DOHH2 (cell line): Measurements from ENCODE around the gene GIGYF2.

Experiments
- H3F3A ChIP-seq: fragments of 200-600 bp; sonication (generic), shearing (Covaris generic); 2 replicates; pipeline ENCODE4 v1.6.0; 2016; ENCODE audit warnings: antibody characterized with exemption, mild to moderate bottlenecking; ENCODE audit not compliant: control insufficient read depth, insufficient read depth
- H3K27ac ChIP-seq: fragments of 200-600 bp; sonication (generic); 2 replicates; pipeline ENCODE4 v1.5.1; 2014; ENCODE audit warnings: low read depth, mild to moderate bottlenecking, low read length, moderate library complexity
- H3K27me3 ChIP-seq: fragments of 200-600 bp; sonication (generic); 2 replicates; pipeline ENCODE4 v1.6.1; 2014; ENCODE audit warnings: mild to moderate bottlenecking, low read length, mixed read lengths; ENCODE audit not compliant: control insufficient read depth
- H3K36me3 ChIP-seq: fragments of 200-600 bp; sonication (generic); 2 replicates; pipeline ENCODE4 v1.6.1; 2014; ENCODE audit warnings: mild to moderate bottlenecking, low read length, moderate library complexity, mixed read lengths; ENCODE audit not compliant: control insufficient read depth
- H3K4me1 ChIP-seq: fragments of 200-600 bp; sonication (generic); 2 replicates; pipeline ENCODE4 v1.6.1; 2014; ENCODE audit warnings: mild to moderate bottlenecking, low read length, mixed read lengths; ENCODE audit not compliant: control insufficient read depth
- H3K4me2 ChIP-seq: fragments of 200-600 bp; sonication (generic); 2 replicates; pipeline ENCODE4 v1.6.0; 2014; ENCODE audit warnings: mild to moderate bottlenecking, low read length, moderate library complexity
- H3K4me3 ChIP-seq: fragments of 200-600 bp; sonication (generic); 2 replicates; pipeline ENCODE4 v1.5.1; 2014; ENCODE audit warnings: mild to moderate bottlenecking, low read length, mixed read lengths
- H3K79me2 ChIP-seq: fragments of 200-600 bp; sonication (generic); 2 replicates; pipeline ENCODE4 v1.6.1; 2014; ENCODE audit warnings: mild to moderate bottlenecking, low read length, mixed read lengths; ENCODE audit not compliant: control insufficient read depth
- H3K9me2 ChIP-seq: fragments of 200-600 bp; sonication (generic); replicated peaks from 2 replicates; pipeline ENCODE4 v1.6.1; 2014; ENCODE audit warnings: mild to moderate bottlenecking, low read length, mixed read lengths; ENCODE audit not compliant: control insufficient read depth
- H3K9me3 ChIP-seq: fragments of 200-600 bp; sonication (generic); 2 replicates; pipeline ENCODE4 v1.6.1; 2014; ENCODE audit warnings: antibody characterized with exemption, low read length, mixed read lengths; ENCODE audit not compliant: control insufficient read depth, insufficient read depth
- H4K20me1 ChIP-seq: fragments of 200-600 bp; sonication (generic); 2 replicates; pipeline ENCODE4 v1.6.0; 2014; ENCODE audit warnings: low read depth, mild to moderate bottlenecking, antibody characterized with exemption, low read length, moderate library complexity; ENCODE audit not compliant: control insufficient read depth, insufficient read depth
- EZH2phosphoT487 ChIP-seq: fragments of 200-600 bp; sonication (generic); IDR thresholded peaks from 2 replicates; pipeline ENCODE4 v1.6.1; 2017; ENCODE audit warnings: borderline replicate concordance, mild to moderate bottlenecking, antibody characterized with exemption, low read length, moderate library complexity, mixed read lengths
- TF ChIP-seq, protein P1 (sequence below): fragments of 200-600 bp; sonication (generic); IDR thresholded peaks from one replicate; pipeline ENCODE4 v1.5.1; 2014; ENCODE audit warnings: antibody characterized with exemption, mild to moderate bottlenecking, low read depth, low read length; ENCODE audit not compliant: poor library complexity, severe bottlenecking

Gene GIGYF2

GRCh38 chr2:232908695-232909094 is 211.6 kb downstream of the GIGYF2 start:
- H3K9me3 ChIP-seq = peaks cover 6% of the 10 kb centered on the region; the same call in 1 of the 2 replicates
- H3K27me3 ChIP-seq = no peaks in the 10 kb centered on the region
- H3F3A ChIP-seq = no peaks in the 10 kb centered on the region
- no peak overlapping the region for H3K27ac ChIP-seq
- TF ChIP-seq, protein P1, sequence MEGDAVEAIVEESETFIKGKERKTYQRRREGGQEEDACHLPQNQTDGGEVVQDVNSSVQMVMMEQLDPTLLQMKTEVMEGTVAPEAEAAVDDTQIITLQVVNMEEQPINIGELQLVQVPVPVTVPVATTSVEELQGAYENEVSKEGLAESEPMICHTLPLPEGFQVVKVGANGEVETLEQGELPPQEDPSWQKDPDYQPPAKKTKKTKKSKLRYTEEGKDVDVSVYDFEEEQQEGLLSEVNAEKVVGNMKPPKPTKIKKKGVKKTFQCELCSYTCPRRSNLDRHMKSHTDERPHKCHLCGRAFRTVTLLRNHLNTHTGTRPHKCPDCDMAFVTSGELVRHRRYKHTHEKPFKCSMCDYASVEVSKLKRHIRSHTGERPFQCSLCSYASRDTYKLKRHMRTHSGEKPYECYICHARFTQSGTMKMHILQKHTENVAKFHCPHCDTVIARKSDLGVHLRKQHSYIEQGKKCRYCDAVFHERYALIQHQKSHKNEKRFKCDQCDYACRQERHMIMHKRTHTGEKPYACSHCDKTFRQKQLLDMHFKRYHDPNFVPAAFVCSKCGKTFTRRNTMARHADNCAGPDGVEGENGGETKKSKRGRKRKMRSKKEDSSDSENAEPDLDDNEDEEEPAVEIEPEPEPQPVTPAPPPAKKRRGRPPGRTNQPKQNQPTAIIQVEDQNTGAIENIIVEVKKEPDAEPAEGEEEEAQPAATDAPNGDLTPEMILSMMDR = no peak
- TF ChIP-seq EZH2phosphoT487 = no peak
- no peaks in the 10 kb centered on the region for H4K20me1 ChIP-seq
- no peaks in the 10 kb centered on the region for H3K4me1 ChIP-seq
- no peak overlapping the region for H3K4me3 ChIP-seq
- no peaks in the 10 kb centered on the region for H3K79me2 ChIP-seq
- no peaks in the 10 kb centered on the region for H3K9me2 ChIP-seq
- H3K4me2 ChIP-seq = no peak overlapping the region
- H3K36me3 ChIP-seq = no peaks in the 10 kb centered on the region
